ENCODE measurements around the gene ROPN1B. TPM values are rescaled to one million over a fixed set of nuclear protein-coding genes. Genes with fewer than 3 reads are reported as not detected.
"Not testable (repeated sequence)": the region's sequence is repeated elsewhere in the genome, so short reads cannot be mapped to it uniquely, and the experiment has no call there.

ROPN1B gene
- total RNA-seq: 4.6 TPM
- long read RNA-seq, partial matches to known transcripts: 2 of 3 reads
- long read RNA-seq, other reads (novel, unspliced or antisense): 0 of 3 reads

GRCh38 chr3:125968701-125969592 is at the start of gene ROPN1B:
Gene ROPN1B (plus strand): TSS chr3:125969178. CDS start chr3:125972055, 2,877 bp downstream.
- intact Hi-C loops (cut with DNase I); DNase-seq (ENCODE audit: missing footprints): not testable (repeated sequence)
- ATAC-seq: peak; percentile 62

GRCh38 chr3:125920191-125920590 is 48.8 kb upstream of the ROPN1B start:
- intact Hi-C loops (cut with DNase I); DNase-seq (ENCODE audit: missing footprints); ATAC-seq: not testable (repeated sequence)

DNA sequence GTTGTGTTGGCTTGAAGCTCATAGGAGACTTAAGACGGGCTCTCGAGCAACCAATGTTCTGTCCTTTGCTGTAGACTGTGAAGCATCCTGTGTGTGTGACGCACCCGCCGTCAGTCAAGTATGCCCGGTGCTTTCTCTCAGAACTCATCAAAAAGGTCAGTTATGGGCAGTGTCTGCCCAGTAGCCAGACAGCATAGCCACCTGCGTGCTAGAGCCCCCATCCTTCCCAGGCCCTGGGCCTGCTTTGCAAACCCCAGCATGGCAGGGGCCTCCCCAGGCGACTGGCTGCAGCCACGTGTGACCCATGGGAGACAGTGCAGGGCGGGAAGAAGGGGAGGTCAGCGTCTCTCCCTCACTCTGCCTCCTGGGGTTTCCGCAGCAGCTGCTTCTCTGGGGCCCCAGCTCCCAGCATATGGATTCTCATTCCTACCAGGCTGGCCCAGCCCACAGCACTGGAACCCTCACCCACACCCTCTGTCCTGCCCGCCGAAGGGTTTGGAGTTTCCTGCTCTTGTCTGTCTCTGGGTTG is 48.2 kb upstream of the ROPN1B start:
- intact Hi-C loops (cut with DNase I); DNase-seq (ENCODE audit: missing footprints); ATAC-seq: not testable (repeated sequence)

GRCh38 chr3:125921712-125922111 is 47.3 kb upstream of the ROPN1B start:
- intact Hi-C loops (cut with DNase I); ATAC-seq; DNase-seq (ENCODE audit: missing footprints): not testable (repeated sequence)

- DNase-seq (ENCODE audit: missing footprints); intact Hi-C loops (cut with DNase I); ATAC-seq: not testable (repeated sequence)
These were observed 45.5 kb upstream of the ROPN1B start for GRCh38 chr3:125923324-125924115.

GRCh38 chr3:125924276-125924675 is 44.7 kb upstream of the ROPN1B start:
- intact Hi-C loops (cut with DNase I); DNase-seq (ENCODE audit: missing footprints); ATAC-seq: not testable (repeated sequence)

- intact Hi-C loops (cut with DNase I); DNase-seq (ENCODE audit: missing footprints); ATAC-seq: not testable (repeated sequence)
These were observed 43.3 kb upstream of the ROPN1B start for GRCh38 chr3:125925727-125926126.

DNA sequence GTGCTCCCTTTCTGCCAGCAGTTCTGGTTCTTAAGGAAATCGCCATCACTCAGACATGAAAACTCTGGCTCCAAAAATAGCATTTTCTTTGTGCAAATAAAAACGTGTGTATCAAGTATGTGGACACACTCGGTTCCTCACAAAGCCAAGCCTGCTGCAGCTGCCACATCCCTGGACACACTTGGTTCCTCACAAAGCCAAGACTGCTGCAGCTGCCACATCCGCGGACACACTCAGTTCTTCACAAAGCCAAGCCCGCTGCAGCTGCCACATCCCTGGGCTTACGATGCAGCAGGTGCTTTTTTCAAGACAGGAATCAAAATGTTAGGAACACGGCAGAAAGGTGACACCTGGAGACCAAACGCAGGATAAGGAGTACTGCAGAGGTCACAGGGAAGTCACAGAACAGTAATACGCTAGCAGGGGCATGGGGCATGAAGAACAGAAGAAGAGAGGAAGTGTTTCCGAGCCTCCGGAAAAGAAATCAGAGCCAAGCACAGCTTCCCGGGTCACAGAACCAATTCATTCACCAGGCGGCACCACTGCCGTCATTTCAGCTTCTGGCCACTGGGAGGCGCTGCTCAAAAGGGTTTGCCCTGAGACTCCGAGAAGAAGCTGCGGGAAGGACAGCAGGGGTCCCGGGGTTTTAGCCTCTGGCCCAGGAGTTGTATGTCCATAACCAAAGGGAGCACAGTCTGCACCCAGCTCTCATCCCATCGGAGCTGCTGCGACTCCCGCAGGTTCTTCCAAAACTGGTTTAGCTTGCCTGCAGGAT is 40.0 kb upstream of the ROPN1B start:
- peak; percentile 64 for DNase-seq (ENCODE audit: missing footprints)

GRCh38 chr3:125929765-125930164 is 39.2 kb upstream of the ROPN1B start:
- DNase-seq (ENCODE audit: missing footprints); intact Hi-C loops (cut with DNase I): not testable (repeated sequence)

More for the DNA sequence above, 40.0 kb upstream of the ROPN1B start:
- intact Hi-C loops (cut with DNase I); ATAC-seq: not testable (repeated sequence)

GRCh38 chr3:125931355-125931880 is 37.6 kb upstream of the ROPN1B start:
- intact Hi-C loops (cut with DNase I); ATAC-seq; DNase-seq (ENCODE audit: missing footprints): not testable (repeated sequence)

More at GRCh38 chr3:125929765-125930164, 39.2 kb upstream of the ROPN1B start:
- not testable (repeated sequence) for ATAC-seq

DNA sequence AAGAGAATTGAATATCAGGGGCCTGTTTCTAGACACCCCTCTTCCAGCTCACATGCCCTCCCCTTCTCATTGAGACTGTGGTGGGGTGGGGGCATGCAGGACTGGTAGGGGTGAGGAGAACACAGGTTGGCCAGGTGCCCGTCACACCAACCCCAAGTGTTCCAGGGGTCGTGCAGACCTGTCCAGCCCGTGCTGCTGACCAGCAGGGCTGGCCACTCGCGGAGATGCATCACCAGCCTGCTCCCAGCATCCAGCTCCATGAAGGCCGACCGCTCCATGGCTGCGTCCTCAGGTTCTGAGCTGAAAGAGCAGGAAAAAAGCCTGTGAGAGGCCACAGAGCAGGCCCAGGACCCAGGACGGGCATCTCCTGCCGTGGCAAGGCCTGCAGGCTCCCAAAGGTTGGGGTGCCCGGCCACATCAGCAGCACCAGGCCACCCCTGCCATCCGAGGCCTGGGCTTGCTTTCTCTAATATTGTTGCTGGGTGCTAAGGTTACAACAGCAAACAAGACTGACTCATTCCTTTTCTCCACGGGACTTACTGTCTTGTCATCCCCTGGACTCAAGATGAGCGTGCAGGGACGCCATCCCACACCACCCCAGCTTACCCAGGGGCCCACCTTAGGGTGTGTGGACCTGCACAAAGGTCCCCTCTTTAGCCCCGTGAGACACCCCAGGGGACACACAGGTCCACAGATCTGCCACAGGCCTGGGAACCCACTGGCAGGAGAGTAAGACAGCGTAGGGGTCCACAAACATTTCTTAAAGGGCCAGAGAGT is 35.4 kb upstream of the ROPN1B start:
- DNase-seq (ENCODE audit: missing footprints); intact Hi-C loops (cut with DNase I); ATAC-seq: not testable (repeated sequence)

DNA sequence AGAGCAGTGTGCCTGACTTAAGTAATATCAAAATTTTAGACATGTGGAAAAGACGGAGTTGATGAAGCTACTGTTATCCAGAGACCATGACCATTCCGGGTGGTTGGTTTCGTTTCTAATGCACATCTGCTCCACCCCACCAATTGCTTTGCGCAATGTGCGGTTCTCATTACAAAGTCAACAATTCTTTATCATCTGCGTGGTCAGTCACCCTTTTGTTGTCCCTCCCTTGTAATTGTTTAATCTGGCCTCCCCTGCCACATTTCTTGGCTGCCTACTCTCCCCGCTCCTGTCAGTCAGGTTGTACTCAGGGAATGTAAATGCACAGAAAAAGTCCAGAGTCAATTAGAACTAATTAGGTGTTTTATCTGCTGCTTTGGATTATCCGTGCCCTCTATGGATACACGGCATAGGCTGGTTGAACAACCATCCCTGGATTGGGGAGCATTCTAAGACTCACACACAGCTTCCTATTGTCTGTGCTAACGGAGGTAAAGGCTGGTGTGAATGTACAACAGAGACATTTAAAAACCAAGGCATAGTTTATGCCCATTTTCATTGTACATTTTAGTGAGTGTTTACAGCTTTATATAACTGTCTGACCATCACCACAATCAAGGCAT is 33.6 kb upstream of the ROPN1B start:
- ATAC-seq: peak; percentile 52

GRCh38 chr3:125936210-125936815 is 32.7 kb upstream of the ROPN1B start:
- intact Hi-C loops (cut with DNase I): not testable (repeated sequence)
- peak; percentile 86 for ATAC-seq

More for the DNA sequence above, 33.6 kb upstream of the ROPN1B start:
- intact Hi-C loops (cut with DNase I); DNase-seq (ENCODE audit: missing footprints): not testable (repeated sequence)

DNA sequence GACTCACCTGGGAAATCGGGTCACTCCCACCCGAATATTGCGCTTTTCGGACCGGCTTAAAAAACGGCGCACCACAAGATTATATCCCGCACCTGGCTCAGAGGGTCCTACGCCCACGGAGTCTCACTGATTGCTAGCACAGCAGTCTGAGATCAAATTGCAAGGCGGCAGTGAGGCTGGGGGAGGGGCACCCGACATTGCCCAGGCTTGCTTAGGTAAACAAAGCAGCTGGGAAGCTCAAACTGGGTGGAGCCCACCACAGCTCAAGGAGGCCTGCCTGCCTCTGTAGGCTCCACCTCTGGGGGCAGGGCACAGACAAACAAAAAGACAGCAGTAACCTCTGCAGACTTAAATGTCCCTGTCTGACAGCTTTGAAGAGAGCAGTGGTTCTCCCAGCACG is 32.1 kb upstream of the ROPN1B start:
- intact Hi-C loops (cut with DNase I); ATAC-seq; DNase-seq (ENCODE audit: missing footprints): not testable (repeated sequence)

More at GRCh38 chr3:125936210-125936815, 32.7 kb upstream of the ROPN1B start:
- not testable (repeated sequence) for DNase-seq (ENCODE audit: missing footprints)

DNA sequence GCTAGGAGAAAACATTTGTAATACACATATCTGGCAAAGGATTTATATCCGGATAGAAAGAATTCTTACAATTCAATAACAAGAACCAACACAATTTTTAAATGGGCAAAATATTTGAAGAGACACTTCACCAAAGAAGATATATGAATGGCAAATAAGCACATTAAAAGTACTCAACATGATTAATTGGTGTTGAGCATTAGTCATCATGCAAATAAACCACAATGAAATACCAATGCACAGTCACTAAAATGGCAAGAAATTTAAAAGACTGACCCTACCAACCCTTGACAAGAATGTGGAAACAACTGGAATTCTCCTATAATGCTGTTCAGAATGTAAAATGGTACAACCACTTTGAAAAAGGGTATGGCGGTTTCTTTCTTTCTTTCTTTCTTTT is 21.2 kb upstream of the ROPN1B start:
- DNase-seq (ENCODE audit: missing footprints); intact Hi-C loops (cut with DNase I); ATAC-seq: not testable (repeated sequence)

GRCh38 chr3:125948901-125949300 is 20.1 kb upstream of the ROPN1B start:
- DNase-seq (ENCODE audit: missing footprints); ATAC-seq; intact Hi-C loops (cut with DNase I): not testable (repeated sequence)

All from Right ventricle myocardium inferior (tissue), 1 donor.